OCI-LY7 (cell line): ENCODE measurements around the gene UGT1A10.

Experiments used
- CTCF ChIP-seq: fragments of 200-600 bp; sonication (generic); conservative IDR thresholded peaks from 2 replicates; pipeline ENCODE4 v1.5.1; 2014; ENCODE audit warnings: mild to moderate bottlenecking, antibody characterized with exemption, low read length, moderate library complexity, mixed read lengths
- EZH2phosphoT487 ChIP-seq: fragments of 200-600 bp; sonication (generic); IDR thresholded peaks from 2 replicates; pipeline ENCODE4 v1.6.1; 2018; ENCODE audit warnings: low read depth, borderline replicate concordance, mild to moderate bottlenecking, mixed run types, antibody characterized with exemption, low read length, moderate library complexity, mixed read lengths

GRCh38 chr2:233707940-233708644 lies 71.8 kb downstream of the UGT1A10 start:
- TF ChIP-seq CTCF = no peak
- no peak for TF ChIP-seq EZH2phosphoT487
